SHP77 treated with DMSO at 0.1 percent for 48 hours (cell line): ENCODE results near the gene GUCY2D.
"Not testable (repeated sequence)": the region's sequence is repeated elsewhere in the genome, so short reads cannot be mapped to it uniquely, and the experiment has no call there.

Experiments used
- DNase-seq: peaks from one replicate; lab custom pipeline; 2025; lab: John Stamatoyannopoulos, UW

Gene GUCY2D

GRCh38 chr17:8016632-8017424 is 14.4 kb downstream of the GUCY2D start:
- DNase-seq: peak; percentile 4

GRCh38 chr17:8018436-8018835 is 16.0 kb downstream of the GUCY2D start:
- no peak for DNase-seq

- DNase-seq: no peak
Observed at GRCh38 chr17:8019166-8019565, 16.8 kb downstream of the GUCY2D start.

GRCh38 chr17:8019665-8020650 is 17.5 kb downstream of the GUCY2D start:
- peak; percentile 2 for DNase-seq

GRCh38 chr17:8020776-8021564 is 18.6 kb downstream of the GUCY2D start:
- DNase-seq: no peak

- no peak for DNase-seq
Observed at GRCh38 chr17:8021565-8022359, 19.3 kb downstream of the GUCY2D start.

- DNase-seq: no peak
Observed at GRCh38 chr17:8022360-8023003, 20.1 kb downstream of the GUCY2D start.

- not testable (repeated sequence) for DNase-seq
Observed at GRCh38 chr17:8024161-8024560, 21.7 kb downstream of the GUCY2D start.

- no peak for DNase-seq
Observed at GRCh38 chr17:8025176-8025911, 22.9 kb downstream of the GUCY2D start.

GRCh38 chr17:8029121-8029520 is 26.7 kb downstream of the GUCY2D start:
- DNase-seq: no peak

- no peak for DNase-seq
Observed at GRCh38 chr17:8031261-8031661, 28.8 kb downstream of the GUCY2D start.

- DNase-seq: no peak
Observed at GRCh38 chr17:8031950-8032349, 29.5 kb downstream of the GUCY2D start.

- no peak for DNase-seq
Observed at GRCh38 chr17:8032442-8032841, 30.0 kb downstream of the GUCY2D start.

GRCh38 chr17:8038954-8039610 is 36.7 kb downstream of the GUCY2D start, which contains the start of gene ALOX15B:
TSS of gene ALOX15B (plus strand) at chr17:8039059. CDS start at chr17:8039156, 97 bp downstream.
- DNase-seq: no peak

- no peak for DNase-seq
Observed at GRCh38 chr17:8039611-8040168, 37.3 kb downstream of the GUCY2D start.

GRCh38 chr17:8041249-8041928 is 39.0 kb downstream of the GUCY2D start:
- DNase-seq: peak; percentile 57

- no peak for DNase-seq
Observed at GRCh38 chr17:8041979-8042378, 39.6 kb downstream of the GUCY2D start.
